H1 (cell line): ENCODE data around the gene TAS2R41. TPM values are rescaled to one million over a fixed set of nuclear protein-coding genes. Genes with fewer than 3 reads are reported as not detected.
A peak's percentile ranks its signal among the peaks of the same experiment; 100 is the strongest.

ENCODE experiments used
- CTCF ChIA-PET: fragments of 300-600 bp; sonication (Branson Sonifier 250); formaldehyde crosslinking; loops from one replicate; lab custom pipeline; 2021; ENCODE audit not compliant: partially characterized antibody; lab: Charles Lee
- POLR2A ChIA-PET: fragments of 300-600 bp; sonication (Branson Sonifier 250); formaldehyde crosslinking; loops from one replicate; lab custom pipeline; 2021; ENCODE audit warnings: inconsistent platforms; ENCODE audit not compliant: partially characterized antibody; lab: Charles Lee
- DNase-seq, 2 experiments: peaks; one replicate each; pipeline versions ENCODE4 v3.0.0 to v3.0.0-alpha.2; 2010 to 2022; ENCODE audit warnings: low spot score in 2 of 2, low read depth in 1 of 2, mixed read lengths in 1 of 2
- FAIRE-seq: peaks from 2 replicates; lab custom pipeline; 2011; peaks lifted over from hg19 to GRCh38; lab: Jason Lieb, UNC
- H2AFZ ChIP-seq: 2 replicates; pipeline ENCODE4 v1.8.1; 2012; ENCODE audit warnings: low read length, inconsistent platforms
- H2AK5ac ChIP-seq: 2 replicates; pipeline ENCODE4 v1.6.1; 2013; ENCODE audit warnings: low read depth, low read length
- H2BK120ac ChIP-seq: replicated peaks from 2 replicates; pipeline ENCODE3; 2013; ENCODE audit warnings: low read depth, low read length, inconsistent platforms
- H2BK12ac ChIP-seq: 2 replicates; pipeline ENCODE4 v1.6.1; 2013; ENCODE audit warnings: low read depth, low read length
- H2BK15ac ChIP-seq: 2 replicates; pipeline ENCODE4 v1.6.1; 2013; ENCODE audit warnings: low read length
- H2BK20ac ChIP-seq: 2 replicates; pipeline ENCODE4 v1.6.1; 2013; ENCODE audit warnings: low read length
- H2BK5ac ChIP-seq: 2 replicates; pipeline ENCODE4 v1.6.1; 2013; ENCODE audit warnings: low read depth, low read length
- H3K14ac ChIP-seq: 2 replicates; pipeline ENCODE4 v1.6.1; 2013; ENCODE audit warnings: inconsistent platforms; ENCODE audit not compliant: insufficient read length
- H3K18ac ChIP-seq: 2 replicates; pipeline ENCODE4 v1.6.1; 2013; ENCODE audit warnings: low read length; ENCODE audit errors: extremely low read depth
- H3K23ac ChIP-seq: 2 replicates; pipeline ENCODE4 v1.6.1; 2013; ENCODE audit warnings: inconsistent platforms; ENCODE audit not compliant: insufficient read length
- H3K23me2 ChIP-seq: 2 replicates; pipeline ENCODE4 v1.6.1; 2013; ENCODE audit warnings: low read depth, low read length
- H3K27ac ChIP-seq: 2 replicates; pipeline ENCODE4 v1.6.1; 2011; ENCODE audit warnings: low read depth, low read length, inconsistent platforms
- H3K27me3 ChIP-seq, 4 experiments: replicated peaks in 1 of 4; 1 replicate in 1 of 4; 2 replicates in 3 of 4; pipeline versions ENCODE4 v1.6.1 to v1.8.1; 2011 to 2013; ENCODE audit warnings: low read length in 3 of 4, mild to moderate bottlenecking in 3 of 4, inconsistent platforms in 2 of 4, mixed read lengths in 2 of 4, moderate library complexity in 1 of 4; ENCODE audit not compliant: control insufficient read depth in 3 of 4, insufficient read depth in 3 of 4; ENCODE audit errors: extremely low read depth in 1 of 4
- H3K36me3 ChIP-seq, 4 experiments: 2 replicates each; pipeline versions ENCODE4 v1.6.1 to v1.8.1; 2011 to 2013; ENCODE audit warnings: mild to moderate bottlenecking in 4 of 4, low read length in 3 of 4, moderate library complexity in 2 of 4, control low read depth in 1 of 4, inconsistent platforms in 1 of 4; ENCODE audit not compliant: insufficient read depth in 4 of 4, control insufficient read depth in 2 of 4
- H3K4ac ChIP-seq: replicated peaks from 2 replicates; pipeline ENCODE3; 2013; ENCODE audit warnings: low read length, low read depth, mixed read lengths, inconsistent platforms; ENCODE audit not compliant: insufficient read length
- H3K4me1 ChIP-seq, 4 experiments: replicated peaks in 1 of 4; 1 replicate in 1 of 4; 2 replicates in 3 of 4; pipeline versions ENCODE4 v1.6.1 to v1.8.1; 2011 to 2013; ENCODE audit warnings: low read length in 3 of 4, inconsistent platforms in 2 of 4, mixed read lengths in 1 of 4; ENCODE audit not compliant: insufficient read depth in 4 of 4, control insufficient read depth in 3 of 4
- H3K4me2 ChIP-seq, 2 experiments: 2 replicates each; pipeline versions ENCODE4 v1.6.1 to v1.8.1; 2011 to 2013; ENCODE audit warnings: low read depth in 2 of 2, low read length in 2 of 2, control low read depth in 1 of 2, inconsistent platforms in 1 of 2, mild to moderate bottlenecking in 1 of 2; ENCODE audit not compliant: insufficient read depth in 1 of 2
- H3K4me3 ChIP-seq, 4 experiments: fragments of 200-600, 300-600 bp in 1 of 4; sonication (generic), shearing (Covaris generic), sonication (Bioruptor Twin) in 1 of 4; 2 replicates each; pipeline versions ENCODE4 v1.5.1 to v1.8.1; 2011 to 2016; ENCODE audit warnings: low read length in 4 of 4, low read depth in 3 of 4, control low read depth in 2 of 4, inconsistent platforms in 2 of 4, mild to moderate bottlenecking in 2 of 4, mixed read lengths in 1 of 4, moderate library complexity in 1 of 4; ENCODE audit not compliant: insufficient read depth in 2 of 4; ENCODE audit errors: extremely low read depth in 1 of 4
- H3K56ac ChIP-seq: replicated peaks from 2 replicates; pipeline ENCODE3; 2013; ENCODE audit warnings: low read depth, mild to moderate bottlenecking, mixed read lengths, low read length, inconsistent platforms; ENCODE audit not compliant: insufficient read length
- H3K79me1 ChIP-seq: 2 replicates; pipeline ENCODE4 v1.6.1; 2013; ENCODE audit warnings: low read depth, low read length, control low read depth
- H3K79me2 ChIP-seq, 2 experiments: 2 replicates each; pipeline versions ENCODE4 v1.6.1 to v1.8.1; 2012 to 2013; ENCODE audit warnings: low read length in 2 of 2, mild to moderate bottlenecking in 2 of 2, inconsistent platforms in 1 of 2; ENCODE audit not compliant: insufficient read depth in 2 of 2, control insufficient read depth in 1 of 2
- H3K9ac ChIP-seq, 4 experiments: replicated peaks in 1 of 4; 1 replicate in 1 of 4; 2 replicates in 3 of 4; pipeline versions ENCODE4 v1.6.1 to v1.8.1; 2011 to 2013; ENCODE audit warnings: low read depth in 3 of 4, low read length in 3 of 4, control low read depth in 2 of 4, mild to moderate bottlenecking in 2 of 4, moderate library complexity in 2 of 4, inconsistent platforms in 1 of 4; ENCODE audit errors: extremely low read depth in 1 of 4
- H3K9me3 ChIP-seq, 2 experiments: 2 replicates each; pipeline versions ENCODE4 v1.6.1 to v1.8.1; 2012 to 2013; ENCODE audit warnings: mild to moderate bottlenecking in 2 of 2, moderate library complexity in 2 of 2, control low read depth in 1 of 2, inconsistent platforms in 1 of 2, low read depth in 1 of 2, low read length in 1 of 2, mixed read lengths in 1 of 2; ENCODE audit not compliant: insufficient read depth in 2 of 2
- H4K20me1 ChIP-seq, 2 experiments: replicated peaks in 1 of 2; 2 replicates each; pipeline versions ENCODE3 to v1.8.1; 2011 to 2013; ENCODE audit warnings: inconsistent platforms in 2 of 2, low read length in 2 of 2, mild to moderate bottlenecking in 1 of 2; ENCODE audit not compliant: insufficient read depth in 2 of 2, control insufficient read depth in 1 of 2
- H4K5ac ChIP-seq: 2 replicates; pipeline ENCODE4 v1.6.1; 2013; ENCODE audit warnings: low read length, low read depth, mixed read lengths, inconsistent platforms; ENCODE audit not compliant: insufficient read length
- H4K8ac ChIP-seq: 2 replicates; pipeline ENCODE4 v1.8.0; 2013; ENCODE audit warnings: mild to moderate bottlenecking, moderate library complexity, low read length, inconsistent platforms; ENCODE audit not compliant: insufficient read depth; ENCODE audit errors: extremely low read depth
- H4K91ac ChIP-seq: replicated peaks from 2 replicates; pipeline ENCODE3; 2013; ENCODE audit warnings: low read length, mixed read lengths, inconsistent platforms; ENCODE audit not compliant: insufficient read length
- CBX5 ChIP-seq: fragments of 300-800, 300-1000 bp; sonication (generic); IDR thresholded peaks from 2 replicates; pipeline ENCODE4 v1.7.1; 2016; ENCODE audit warnings: antibody characterized with exemption, low read length, low read depth
- HDAC2 ChIP-seq, 2 experiments: fragments of 300-600 bp in 1 of 2; sonication (generic) in 1 of 2; IDR thresholded peaks; 2 replicates each; pipeline ENCODE4 v1.6.1; 2011 to 2012; ENCODE audit warnings: low read depth in 2 of 2, low read length in 2 of 2, mild to moderate bottlenecking in 2 of 2, moderate library complexity in 2 of 2, borderline replicate concordance in 1 of 2, inconsistent platforms in 1 of 2
- MAFK ChIP-seq: IDR thresholded peaks from 2 replicates; pipeline ENCODE4 v1.6.1; 2012; ENCODE audit warnings: low read depth, mild to moderate bottlenecking, improper control_type of control experiment, low read length
- POLR2AphosphoS5 ChIP-seq: IDR thresholded peaks from 2 replicates; pipeline ENCODE4 v1.6.1; 2011; ENCODE audit warnings: low read depth, low read length
- POU5F1 ChIP-seq: IDR thresholded peaks from 2 replicates; pipeline ENCODE4 v1.6.1; 2011; ENCODE audit warnings: low read depth, mild to moderate bottlenecking, low read length, moderate library complexity
- SAP30 ChIP-seq: fragments of 300-600 bp; sonication (generic); IDR thresholded peaks from 2 replicates; pipeline ENCODE4 v1.7.1; 2012; ENCODE audit warnings: low read length, moderate library complexity, mild to moderate bottlenecking, inconsistent platforms; ENCODE audit not compliant: insufficient read depth, insufficient replicate concordance
- SUZ12 ChIP-seq: fragments of 200-600 bp; sonication (generic); IDR thresholded peaks from 2 replicates; pipeline ENCODE4 v1.6.1; 2012; ENCODE audit warnings: mild to moderate bottlenecking, inconsistent platforms, low read length, moderate library complexity, mixed read lengths
- USF2 ChIP-seq: IDR thresholded peaks from 2 replicates; pipeline ENCODE4 v1.6.1; 2011; ENCODE audit warnings: low read length, improper control_type of control experiment
- WGBS, 2 experiments: shearing (Covaris generic) in 1 of 2; methylation state at CpG; one replicate each; pipeline versions ENCODE4 v1.1.6 to v1.1.7; 2013 to 2015; ENCODE audit warnings: low lambda C conversion rate in 2 of 2, mixed read lengths in 2 of 2, inconsistent platforms in 1 of 2, low coverage in 1 of 2, missing lambda C conversion rate in 1 of 2; ENCODE audit not compliant: insufficient replicate concordance in 2 of 2, insufficient coverage in 1 of 2, insufficient read length in 1 of 2; ENCODE audit errors: extremely low coverage in 1 of 2, missing lambda C conversion rate in 1 of 2; 5-methylcytosine and 5-hydroxymethylcytosine counted together
- polyA plus RNA-seq, 7 experiments: library from polyadenylated mRNA; depleted of rRNA in 3 of 7; stranded (reverse) in 5 of 7; unstranded in 2 of 7; fragments of >200 nt in 5 of 7; fragments of 200-250 nt in 2 of 7; gene quantifications; 1 replicate in 5 of 7; 2 replicates in 1 of 7; 4 replicates in 1 of 7; pipeline versions ENCODE4 v1.2.1 to v1.2.3, GENCODE V29; 2011 to 2013; ENCODE audit warnings: missing spikeins in 2 of 7, mixed read lengths in 2 of 7
- total RNA-seq: library from RNA; stranded (reverse); fragmentation: NEBNext Ultra II Directional; extraction: Animal tissue kit (Norgen Biotek cat#: 25700); gene quantifications from 2 replicates; pipeline ENCODE4 v1.2.1, GENCODE V29; 2021
- TF ChIP-seq, protein P1 (sequence below), 3 experiments: IDR thresholded peaks; 1 replicate in 2 of 3; 2 replicates in 1 of 3; pipeline versions ENCODE4 v1.5.1 to v1.6.1; 2011; ENCODE audit warnings: low read length in 3 of 3, mild to moderate bottlenecking in 3 of 3, inconsistent platforms in 2 of 3, low read depth in 1 of 3, moderate library complexity in 1 of 3; ENCODE audit not compliant: insufficient read depth in 1 of 3; ENCODE audit errors: control extremely low read depth in 1 of 3

The TAS2R41 gene
- total and polyA plus RNA-seq, 2 of the 8 experiments (the other 6 are each of a cell fraction or from before 2014, with no cell fraction given), result 0.12 TPM; not detected in 1

DNA sequence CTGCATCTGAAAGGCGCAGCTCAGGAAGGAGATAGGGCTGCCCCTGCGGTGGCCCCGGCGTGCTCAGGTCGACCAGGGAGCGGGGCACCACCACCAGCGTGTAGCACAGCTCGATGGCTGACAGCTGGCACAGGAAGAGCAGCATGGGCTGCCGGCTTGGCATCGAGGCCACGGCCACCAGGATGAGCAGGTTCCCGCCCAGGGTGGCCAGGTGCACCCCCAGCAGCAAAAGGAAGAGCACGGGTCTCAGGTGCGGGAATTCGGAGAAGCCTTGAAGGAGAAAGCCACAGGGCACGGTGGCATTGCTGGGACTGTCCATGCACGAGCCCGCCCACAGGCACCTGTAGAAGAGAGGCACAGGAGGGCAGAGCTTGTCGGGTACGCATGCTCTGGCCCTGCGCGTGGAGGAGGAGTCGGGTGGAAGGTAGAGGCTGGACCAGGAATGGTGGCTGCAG lies 33.9 kb downstream of the TAS2R41 start:
- ChIA-PET CTCF (interaction anchor here (0.6 to 1.6 kb wide), 3 partner anchors 10 to 1325 kb away, joined by 3 to 4 read pairs (median 3); no protein-coding TSS in a partner anchor), POLR2A (no interaction called here)
- H3K56ac ChIP-seq, result no peak overlapping the region
- H2AK5ac ChIP-seq, result no peak overlapping the region
- no peak overlapping the region for H3K4me2 ChIP-seq
- H2BK120ac ChIP-seq, result no peak overlapping the region
- H3K27ac ChIP-seq, result no peak overlapping the region
- H3K23me2 ChIP-seq, result no peaks in the 10 kb centered on the region
- peak overlapping the region; percentile 3; the same call in 1 of the 2 replicates for H2BK15ac ChIP-seq
- no peak overlapping the region for H4K5ac ChIP-seq
- H3K79me1 ChIP-seq, result no peaks in the 10 kb centered on the region
- no peak overlapping the region for H3K4ac ChIP-seq
- no peak overlapping the region for H4K91ac ChIP-seq
- no peak overlapping the region for H2BK20ac ChIP-seq
- no peak overlapping the region; the same call in 1 of the 2 replicates for H4K8ac ChIP-seq
- H3K14ac ChIP-seq, result no peak overlapping the region
- H3K23ac ChIP-seq, result no peak overlapping the region
- H4K20me1 ChIP-seq, result no peaks in the 10 kb centered on the region
- H3K4me3 ChIP-seq, result no peak overlapping the region
- H2AFZ ChIP-seq, result no peak overlapping the region
- peaks cover 0 to 7% (median 0%) of the 10 kb centered on the region in 4 experiments; a peak in 1 of 7 replicates for H3K4me1 ChIP-seq
- FAIRE-seq, result no peak
- peak overlapping the region; percentile 18; the same call in 1 of the 2 replicates for H2BK12ac ChIP-seq
- no peak for DNase-seq
- no peaks in the 10 kb centered on the region for H3K27me3 ChIP-seq
- no peak overlapping the region; the same call in 1 of the 2 replicates for H2BK5ac ChIP-seq
- no peaks in the 10 kb centered on the region for H3K79me2 ChIP-seq
- no peak overlapping the region for H3K9ac ChIP-seq
- no peak overlapping the region for H3K18ac ChIP-seq
- 93% methylated on average over 23 of the region's 23 CpGs; no CpG with 5 or more reads in 1 of the 2 experiments for WGBS, 2 experiments
- H3K9me3 ChIP-seq, result no peaks in the 10 kb centered on the region
- no peaks in the 10 kb centered on the region for H3K36me3 ChIP-seq
- TF ChIP-seq USF2 (no peak), SAP30 (no peak), HDAC2 (IDR thresholded peaks at IDR 0.05; ENCODE audit: borderline replicate concordance in 1 of 2, low read depth in 2 of 2, low read length in 2 of 2) (no peak), CBX5 (no peak), POU5F1 (no peak), SUZ12 (no peak), MAFK (no peak), POLR2AphosphoS5 (no peak)
- TF ChIP-seq, protein P1, sequence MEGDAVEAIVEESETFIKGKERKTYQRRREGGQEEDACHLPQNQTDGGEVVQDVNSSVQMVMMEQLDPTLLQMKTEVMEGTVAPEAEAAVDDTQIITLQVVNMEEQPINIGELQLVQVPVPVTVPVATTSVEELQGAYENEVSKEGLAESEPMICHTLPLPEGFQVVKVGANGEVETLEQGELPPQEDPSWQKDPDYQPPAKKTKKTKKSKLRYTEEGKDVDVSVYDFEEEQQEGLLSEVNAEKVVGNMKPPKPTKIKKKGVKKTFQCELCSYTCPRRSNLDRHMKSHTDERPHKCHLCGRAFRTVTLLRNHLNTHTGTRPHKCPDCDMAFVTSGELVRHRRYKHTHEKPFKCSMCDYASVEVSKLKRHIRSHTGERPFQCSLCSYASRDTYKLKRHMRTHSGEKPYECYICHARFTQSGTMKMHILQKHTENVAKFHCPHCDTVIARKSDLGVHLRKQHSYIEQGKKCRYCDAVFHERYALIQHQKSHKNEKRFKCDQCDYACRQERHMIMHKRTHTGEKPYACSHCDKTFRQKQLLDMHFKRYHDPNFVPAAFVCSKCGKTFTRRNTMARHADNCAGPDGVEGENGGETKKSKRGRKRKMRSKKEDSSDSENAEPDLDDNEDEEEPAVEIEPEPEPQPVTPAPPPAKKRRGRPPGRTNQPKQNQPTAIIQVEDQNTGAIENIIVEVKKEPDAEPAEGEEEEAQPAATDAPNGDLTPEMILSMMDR (IDR thresholded peaks at IDR 0.05; ENCODE audit: control extremely low read depth in 1 of 3, insufficient read depth in 1 of 3, low read depth in 1 of 3, low read length in 3 of 3), result no peak
